ENCODE results near the gene ITGA7.

- TF ChIP-seq, protein P1, sequence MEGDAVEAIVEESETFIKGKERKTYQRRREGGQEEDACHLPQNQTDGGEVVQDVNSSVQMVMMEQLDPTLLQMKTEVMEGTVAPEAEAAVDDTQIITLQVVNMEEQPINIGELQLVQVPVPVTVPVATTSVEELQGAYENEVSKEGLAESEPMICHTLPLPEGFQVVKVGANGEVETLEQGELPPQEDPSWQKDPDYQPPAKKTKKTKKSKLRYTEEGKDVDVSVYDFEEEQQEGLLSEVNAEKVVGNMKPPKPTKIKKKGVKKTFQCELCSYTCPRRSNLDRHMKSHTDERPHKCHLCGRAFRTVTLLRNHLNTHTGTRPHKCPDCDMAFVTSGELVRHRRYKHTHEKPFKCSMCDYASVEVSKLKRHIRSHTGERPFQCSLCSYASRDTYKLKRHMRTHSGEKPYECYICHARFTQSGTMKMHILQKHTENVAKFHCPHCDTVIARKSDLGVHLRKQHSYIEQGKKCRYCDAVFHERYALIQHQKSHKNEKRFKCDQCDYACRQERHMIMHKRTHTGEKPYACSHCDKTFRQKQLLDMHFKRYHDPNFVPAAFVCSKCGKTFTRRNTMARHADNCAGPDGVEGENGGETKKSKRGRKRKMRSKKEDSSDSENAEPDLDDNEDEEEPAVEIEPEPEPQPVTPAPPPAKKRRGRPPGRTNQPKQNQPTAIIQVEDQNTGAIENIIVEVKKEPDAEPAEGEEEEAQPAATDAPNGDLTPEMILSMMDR (conservative IDR thresholded peaks at IDR 0.05 in 1 of 2, IDR thresholded peaks at IDR 0.05 in 1 of 2; ENCODE audit: extremely low read depth in 1 of 2, insufficient read depth in 1 of 2, low read depth in 1 of 2, low read length in 2 of 2): no peak
- no peak for TF ChIP-seq EZH2 (IDR thresholded peaks at IDR 0.05; ENCODE audit: borderline replicate concordance, low read length)
Observed at GRCh38 chr12:55707219-55707671, 459 bp downstream of the ITGA7 start.
